GM21360 (cell line): ENCODE results near the gene PRPF6.
"Not testable (repeated sequence)": the region's sequence is repeated elsewhere in the genome, so short reads cannot be mapped to it uniquely, and the experiment has no call there.

Source experiments
- ATAC-seq: cut with Tn5 transposase; IDR thresholded peaks from one replicate; pipeline ENCODE4 v1.9.1; 2021; ENCODE audit warnings: mild to moderate bottlenecking, moderate library complexity; ENCODE audit not compliant: unreplicated experiment

The PRPF6 gene

DNA sequence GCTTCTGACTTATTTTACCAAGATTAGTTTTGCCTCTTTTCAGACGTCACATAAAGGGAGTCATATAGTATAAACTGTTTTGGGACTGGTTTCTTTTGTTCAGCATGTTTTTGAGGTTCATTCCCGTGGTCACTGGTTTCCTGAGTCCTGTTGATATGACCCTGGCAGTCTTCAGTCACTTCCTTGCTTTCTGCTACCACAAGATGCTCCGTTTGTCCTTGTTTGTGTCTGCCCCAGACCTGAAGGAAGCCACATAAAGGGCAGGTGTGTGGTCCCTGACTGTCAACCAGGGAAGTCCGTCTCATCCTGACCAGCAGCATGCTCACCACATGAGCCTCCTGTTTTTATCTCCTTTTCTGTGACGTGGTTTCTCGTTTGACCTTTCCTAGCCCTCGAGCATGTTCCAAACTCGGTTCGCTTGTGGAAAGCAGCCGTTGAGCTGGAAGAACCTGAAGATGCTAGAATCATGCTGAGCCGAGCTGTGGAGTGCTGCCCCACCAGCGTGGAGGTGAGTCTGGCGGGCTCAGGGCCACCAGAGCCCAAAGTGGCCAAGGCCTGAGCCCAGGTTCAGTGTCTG, 29.0 kb downstream of the PRPF6 start:
- ATAC-seq: no peak

- no peak for ATAC-seq
Measured at GRCh38 chr20:64010711-64011237, 29.8 kb downstream of the PRPF6 start.

- no peak for ATAC-seq
Measured at GRCh38 chr20:64011366-64011779, 30.4 kb downstream of the PRPF6 start.

- ATAC-seq: not testable (repeated sequence)
Measured at GRCh38 chr20:64012385-64013154, 31.6 kb downstream of the PRPF6 start.

DNA sequence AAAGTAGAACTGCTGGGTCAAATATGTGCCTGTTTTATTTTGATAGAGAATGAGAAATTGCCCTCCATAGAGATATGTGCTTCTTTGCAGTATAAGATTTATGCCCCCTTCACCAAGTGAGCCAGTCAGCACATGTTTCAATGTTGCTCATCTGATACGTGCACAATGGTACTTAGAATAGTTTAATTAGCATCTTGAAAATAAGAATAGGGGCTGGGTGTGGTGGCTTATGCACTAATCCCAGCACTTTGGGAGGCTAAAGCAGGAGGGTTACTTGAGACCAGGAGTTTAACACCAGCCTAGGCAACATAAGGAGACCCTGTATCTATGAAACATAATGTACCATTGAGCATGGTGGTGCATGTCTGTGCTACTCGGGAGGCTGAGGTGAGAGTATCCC, 34.7 kb downstream of the PRPF6 start:
- no peak for ATAC-seq

DNA sequence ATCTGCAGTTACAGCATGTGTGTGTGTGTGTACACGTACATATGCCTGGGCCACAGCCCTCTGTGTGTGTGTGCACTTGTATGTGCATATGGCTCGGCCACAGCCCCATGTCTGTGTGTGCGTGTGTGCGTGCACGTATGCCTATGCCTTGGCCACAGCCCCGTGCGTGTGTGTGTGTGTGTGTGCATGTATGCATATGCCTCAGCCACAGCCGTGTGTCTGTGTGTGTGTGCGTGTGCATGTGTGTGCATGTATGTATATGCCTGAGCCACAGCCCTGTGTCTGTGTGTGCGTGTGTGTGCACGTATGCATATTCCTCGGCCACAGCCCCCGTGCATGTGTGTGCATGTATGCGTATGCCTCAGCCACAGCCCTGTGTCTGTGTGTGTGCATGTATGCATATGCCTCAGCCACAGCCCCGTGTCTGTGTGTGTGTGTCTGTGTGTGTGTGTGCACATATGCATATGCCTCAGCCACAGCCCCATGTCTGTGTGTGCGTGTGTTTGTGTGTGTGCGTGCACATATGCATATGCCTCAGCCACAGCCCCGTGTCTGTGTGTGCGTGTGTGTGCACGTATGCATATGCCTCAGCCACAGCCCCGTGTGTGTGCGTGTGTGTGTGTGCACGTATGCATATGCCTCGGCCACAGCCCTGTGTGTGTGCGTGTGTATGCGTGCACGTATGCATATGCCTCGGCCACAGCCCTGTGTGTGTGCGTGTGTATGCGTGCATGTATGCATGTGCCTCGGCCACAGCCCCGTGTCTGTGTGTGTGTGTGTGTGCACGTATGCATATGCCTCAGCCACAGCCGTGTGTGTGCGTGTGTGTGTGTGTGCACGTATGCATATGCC, 40.4 kb downstream of the PRPF6 start:
- no peak for ATAC-seq

DNA sequence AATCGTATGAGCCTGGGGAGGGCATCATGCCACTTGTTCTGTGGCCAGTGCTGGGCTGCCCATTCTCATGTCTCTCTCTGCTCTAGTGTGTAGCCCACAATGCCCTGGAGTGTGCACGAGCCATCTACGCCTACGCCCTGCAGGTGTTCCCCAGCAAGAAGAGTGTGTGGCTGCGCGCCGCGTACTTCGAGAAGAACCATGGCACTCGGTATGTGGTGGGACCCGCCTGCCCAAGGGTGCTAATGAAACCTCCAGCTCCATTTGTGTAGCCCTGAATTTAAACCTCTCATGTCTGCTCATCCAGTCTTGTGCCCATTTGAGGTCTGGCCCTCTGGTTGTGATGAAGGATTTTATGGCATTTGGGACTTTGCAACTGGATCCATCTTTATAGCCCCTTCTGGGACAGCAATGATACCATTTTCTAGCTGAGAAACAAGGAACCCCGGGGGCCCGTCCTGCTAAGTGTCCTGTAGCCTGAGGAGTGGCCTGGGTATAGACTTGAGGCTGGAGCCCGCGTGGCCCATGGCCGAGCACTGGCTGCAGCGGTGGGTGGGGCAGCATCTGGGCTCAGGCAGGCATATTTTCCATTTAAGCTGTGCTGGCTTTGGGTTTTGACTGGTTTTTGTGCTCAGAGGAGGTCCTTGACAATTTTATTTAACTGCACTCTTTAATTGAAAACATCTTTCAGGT, 41.9 kb downstream of the PRPF6 start:
- no peak for ATAC-seq

- ATAC-seq: no peak
Measured at GRCh38 chr20:64023361-64024140, 42.6 kb downstream of the PRPF6 start.

DNA sequence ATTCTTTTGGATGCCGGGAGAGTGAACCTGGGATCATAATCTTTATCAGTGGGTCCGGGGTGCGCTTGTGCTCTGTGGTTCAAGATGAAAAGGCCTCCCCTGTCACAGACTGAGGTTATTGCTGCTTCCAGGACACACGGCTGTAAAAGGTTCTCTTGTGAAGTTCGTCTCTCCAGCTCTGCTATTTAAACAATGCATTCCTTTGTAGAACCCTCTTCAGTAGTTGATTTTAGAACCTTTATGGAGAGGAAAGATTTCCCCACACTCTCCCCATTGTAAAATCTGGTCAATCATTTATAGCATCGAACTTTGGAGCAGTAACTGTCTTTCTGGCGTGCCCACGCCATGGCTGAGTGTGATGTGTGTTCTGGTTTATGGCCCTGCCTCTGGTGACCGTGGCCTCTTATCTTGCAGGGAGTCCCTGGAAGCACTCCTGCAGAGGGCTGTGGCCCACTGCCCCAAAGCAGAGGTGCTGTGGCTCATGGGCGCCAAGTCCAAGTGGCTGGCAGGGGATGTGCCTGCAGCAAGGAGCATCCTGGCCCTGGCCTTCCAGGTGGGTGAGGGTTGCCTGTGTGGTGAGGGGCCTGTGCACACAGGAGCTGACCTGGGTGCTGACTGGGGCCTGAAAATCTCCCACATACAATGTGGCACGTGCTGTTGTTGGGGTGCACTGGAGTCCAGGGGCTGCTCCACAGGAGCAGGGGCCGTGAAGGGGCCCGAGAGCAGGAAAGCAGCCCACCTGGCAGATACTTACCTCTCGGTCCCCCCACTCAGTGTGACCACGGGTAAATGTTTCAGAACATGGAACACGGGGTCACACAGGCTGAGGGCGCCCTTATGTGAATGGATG, 43.4 kb downstream of the PRPF6 start:
- ATAC-seq: no peak

GRCh38 chr20:64025101-64025825, 44.3 kb downstream of the PRPF6 start:
- ATAC-seq: no peak

DNA sequence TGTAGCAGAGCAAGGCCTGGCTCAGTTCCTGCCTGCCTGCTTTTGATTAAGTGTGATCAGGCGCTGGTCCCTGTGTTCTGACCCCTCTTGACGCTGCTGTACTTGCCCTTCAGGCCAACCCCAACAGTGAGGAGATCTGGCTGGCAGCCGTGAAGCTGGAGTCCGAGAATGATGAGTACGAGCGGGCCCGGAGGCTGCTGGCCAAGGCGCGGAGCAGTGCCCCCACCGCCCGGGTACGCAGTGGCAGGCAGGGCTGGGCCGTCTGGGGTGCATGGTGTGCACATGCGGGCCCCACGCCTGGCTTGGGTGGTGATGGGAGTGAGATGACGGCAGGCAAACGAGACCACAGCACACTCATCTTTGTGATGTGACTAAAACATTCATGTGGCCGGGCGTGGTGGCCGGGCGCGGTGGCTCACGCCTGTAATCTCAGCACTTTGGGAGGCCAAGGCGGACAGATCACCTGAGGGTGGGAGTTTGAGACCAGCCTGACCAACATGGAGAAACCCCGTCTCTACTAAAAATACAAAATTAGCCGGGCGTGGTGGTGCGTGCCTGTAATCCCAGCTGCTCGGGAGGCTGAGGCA, 45.0 kb downstream of the PRPF6 start:
- ATAC-seq: no peak

GRCh38 chr20:64027981-64028685, 47.2 kb downstream of the PRPF6 start:
- ATAC-seq: no peak

DNA sequence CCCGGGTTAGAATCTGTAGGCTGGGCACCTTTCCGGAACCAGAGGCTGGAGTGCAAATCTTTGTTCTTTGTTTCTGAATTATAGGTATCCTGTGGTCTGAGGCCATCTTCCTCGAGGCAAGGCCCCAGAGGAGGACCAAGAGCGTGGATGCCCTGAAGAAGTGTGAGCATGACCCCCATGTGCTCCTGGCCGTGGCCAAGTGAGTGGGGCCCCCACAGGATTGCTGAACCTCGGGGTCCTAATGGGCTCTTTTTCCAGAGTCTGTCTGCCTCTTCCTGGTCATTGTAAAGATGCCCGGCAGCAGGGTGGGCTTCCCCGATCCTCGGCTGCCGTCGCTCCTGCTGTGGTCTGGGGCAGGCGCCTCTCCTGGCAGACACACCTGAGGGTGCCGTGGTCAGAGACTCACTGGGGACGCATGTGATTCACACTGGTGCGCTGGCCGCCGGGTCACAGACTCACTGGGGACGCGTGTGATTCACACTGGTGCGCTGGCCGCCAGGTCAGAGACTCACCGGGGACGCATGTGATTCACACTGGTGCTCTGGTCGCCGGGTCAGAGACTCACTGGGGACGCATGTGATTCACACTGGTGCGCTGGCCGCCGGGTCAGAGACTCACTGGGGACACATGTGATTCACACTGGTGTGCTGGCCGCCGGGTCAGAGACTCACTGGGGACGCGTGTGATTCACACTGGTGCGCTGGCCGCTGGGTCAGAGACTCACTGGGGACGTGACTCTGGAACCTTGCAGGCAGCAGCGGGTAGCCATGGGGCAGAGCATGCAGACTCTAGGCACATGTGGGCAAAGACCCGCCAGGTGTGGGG, 48.6 kb downstream of the PRPF6 start:
- ATAC-seq: no peak

DNA sequence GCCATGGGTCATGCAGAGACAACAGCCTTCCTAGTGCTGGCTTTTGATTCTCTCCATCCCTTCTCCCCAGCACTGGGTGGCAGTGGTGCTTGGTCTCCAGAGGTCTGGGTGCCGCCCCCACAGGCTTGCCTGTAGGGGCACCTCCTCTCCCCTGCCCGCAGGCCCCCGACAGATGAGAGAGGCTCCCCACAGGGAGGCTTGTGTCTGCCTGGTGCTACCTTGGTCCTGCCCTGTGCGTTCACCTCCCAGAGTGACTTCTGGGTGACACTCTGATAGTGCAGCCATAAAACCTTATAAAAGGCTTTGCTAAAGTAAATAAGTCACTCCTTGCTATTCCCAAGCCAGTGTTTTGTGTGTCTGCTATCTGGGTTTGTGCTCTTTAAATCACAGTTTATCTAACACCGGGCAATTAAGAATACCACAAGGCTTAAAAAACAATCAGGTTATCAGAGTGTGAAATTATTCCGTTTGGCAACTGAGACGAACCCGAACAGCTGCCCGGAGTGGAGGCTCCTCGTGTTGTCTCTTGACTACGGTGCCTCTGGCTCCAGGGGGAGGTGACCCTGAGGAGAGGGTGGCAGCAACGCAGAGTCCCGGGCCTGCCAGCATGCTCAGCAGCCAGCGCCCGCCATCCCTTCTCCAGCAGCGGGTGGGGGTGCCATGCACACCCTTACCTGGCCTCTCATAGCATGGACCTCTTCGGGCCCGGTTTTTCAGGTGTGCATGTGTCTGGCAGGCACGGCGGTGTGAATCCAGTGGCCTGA, 49.6 kb downstream of the PRPF6 start:
- ATAC-seq: no peak

- no peak for ATAC-seq
Measured at GRCh38 chr20:64031822-64032314, 50.9 kb downstream of the PRPF6 start.
